ENCODE results near the gene FBXO4. TPM values are rescaled to one million over a fixed set of nuclear protein-coding genes. Genes with fewer than 3 reads are reported as not detected.

Gene FBXO4
- 1 to 10 TPM; 6.4 to 7.6 TPM for polyA plus RNA-seq

- Histone ChIP-seq H3K4me3 (ENCODE audit: low read depth in 1 of 2, low read length in 2 of 2) (peak within 1 kb of the TSS; percentile 73 to 86), H3K4me1 (ENCODE audit: control insufficient read depth in 2 of 2, insufficient read depth in 2 of 2, low read length in 1 of 2) (no peaks in the 10 kb centered on the region), H3K9me3 (ENCODE audit: control insufficient read depth in 2 of 2, insufficient read depth in 1 of 2, low read depth in 1 of 2, low read length in 1 of 2) (no peaks in the 10 kb centered on the region), H3K27ac (ENCODE audit: low read depth in 2 of 2, low read length in 1 of 2) (peak within 1 kb of the TSS; percentile 90 to 97), H3K27me3 (ENCODE audit: control insufficient read depth in 1 of 2, insufficient read depth in 2 of 2, low read length in 2 of 2) (no peaks in the 10 kb centered on the region), H3K36me3 (ENCODE audit: control insufficient read depth in 2 of 2, insufficient read depth in 2 of 2, low read length in 1 of 2) (peaks cover 0 to under 1% of the 10 kb centered on the region in 2 donors)
- WGBS, 2 donors, result 0% methylated on average over 45 to 60 of the region's 60 CpGs
These were observed at the start of gene FBXO4 for GRCh38 chr5:41924872-41925554. Gene FBXO4 (plus strand): TSS chr5:41925281. CDS start chr5:41925310, 29 bp downstream.

DNA sequence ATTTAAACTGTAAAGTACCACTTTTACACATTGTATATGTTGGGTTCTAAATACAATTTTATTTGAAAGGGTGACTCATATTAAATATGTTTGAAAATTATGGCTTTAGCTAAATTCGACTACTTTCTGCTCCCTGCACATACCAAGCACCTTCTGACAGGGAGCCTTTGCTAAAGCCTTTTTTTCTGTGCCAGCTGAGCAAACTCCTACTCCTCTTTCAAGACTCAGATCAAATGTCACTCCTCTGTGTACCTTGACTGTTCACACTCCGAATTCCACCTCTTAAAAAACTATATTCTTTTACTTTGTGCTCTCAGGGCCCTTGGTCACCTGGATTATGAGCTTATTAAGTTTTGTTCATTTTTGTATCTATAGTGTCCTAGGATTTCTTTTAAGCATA is 48.4 kb upstream of the FBXO4 start:
- Histone ChIP-seq H3K27ac (ENCODE audit: low read depth in 2 of 2, low read length in 1 of 2) (no peak overlapping the region), H3K36me3 (ENCODE audit: control insufficient read depth in 2 of 2, insufficient read depth in 2 of 2, low read length in 1 of 2) (no peaks in the 10 kb centered on the region), H3K4me3 (ENCODE audit: low read depth in 1 of 2, low read length in 2 of 2) (no peak overlapping the region), H3K9me3 (ENCODE audit: control insufficient read depth in 2 of 2, insufficient read depth in 1 of 2, low read depth in 1 of 2, low read length in 1 of 2) (no peaks in the 10 kb centered on the region), H3K27me3 (ENCODE audit: control insufficient read depth in 1 of 2, insufficient read depth in 2 of 2, low read length in 2 of 2) (no peaks in the 10 kb centered on the region), H3K4me1 (ENCODE audit: control insufficient read depth in 2 of 2, insufficient read depth in 2 of 2, low read length in 1 of 2) (no peaks in the 10 kb centered on the region)
- 56 to 76% methylated on average over 2 of the region's 2 CpGs for WGBS, 2 donors

- no peaks in the 10 kb centered on the region for H3K27me3 ChIP-seq (ENCODE audit: control insufficient read depth in 1 of 2, insufficient read depth in 2 of 2, low read length in 2 of 2)
- H3K4me3 ChIP-seq (ENCODE audit: low read depth in 1 of 2, low read length in 2 of 2), result no peak overlapping the region
- no peaks in the 10 kb centered on the region for H3K36me3 ChIP-seq (ENCODE audit: control insufficient read depth in 2 of 2, insufficient read depth in 2 of 2, low read length in 1 of 2)
- H3K27ac ChIP-seq (ENCODE audit: low read depth in 2 of 2, low read length in 1 of 2), result no peak overlapping the region
- WGBS, 2 donors, result 97 to 98% methylated on average over 1 of the region's 1 CpG
- no peaks in the 10 kb centered on the region for H3K9me3 ChIP-seq (ENCODE audit: control insufficient read depth in 2 of 2, insufficient read depth in 1 of 2, low read depth in 1 of 2, low read length in 1 of 2)
- no peaks in the 10 kb centered on the region for H3K4me1 ChIP-seq (ENCODE audit: control insufficient read depth in 2 of 2, insufficient read depth in 2 of 2, low read length in 1 of 2)
These were observed 47.7 kb upstream of the FBXO4 start for GRCh38 chr5:41877408-41877807.

GRCh38 chr5:41878173-41878572 is 46.9 kb upstream of the FBXO4 start:
- no peak overlapping the region for H3K27ac ChIP-seq (ENCODE audit: low read depth in 2 of 2, low read length in 1 of 2)
- 71 to 75% methylated on average over 2 of the region's 2 CpGs for WGBS, 2 donors
- H3K9me3 ChIP-seq (ENCODE audit: control insufficient read depth in 2 of 2, insufficient read depth in 1 of 2, low read depth in 1 of 2, low read length in 1 of 2), result no peaks in the 10 kb centered on the region
- H3K4me1 ChIP-seq (ENCODE audit: control insufficient read depth in 2 of 2, insufficient read depth in 2 of 2, low read length in 1 of 2), result no peaks in the 10 kb centered on the region
- H3K4me3 ChIP-seq (ENCODE audit: low read depth in 1 of 2, low read length in 2 of 2), result no peak overlapping the region
- H3K36me3 ChIP-seq (ENCODE audit: control insufficient read depth in 2 of 2, insufficient read depth in 2 of 2, low read length in 1 of 2), result no peaks in the 10 kb centered on the region
- no peaks in the 10 kb centered on the region for H3K27me3 ChIP-seq (ENCODE audit: control insufficient read depth in 1 of 2, insufficient read depth in 2 of 2, low read length in 2 of 2)

DNA sequence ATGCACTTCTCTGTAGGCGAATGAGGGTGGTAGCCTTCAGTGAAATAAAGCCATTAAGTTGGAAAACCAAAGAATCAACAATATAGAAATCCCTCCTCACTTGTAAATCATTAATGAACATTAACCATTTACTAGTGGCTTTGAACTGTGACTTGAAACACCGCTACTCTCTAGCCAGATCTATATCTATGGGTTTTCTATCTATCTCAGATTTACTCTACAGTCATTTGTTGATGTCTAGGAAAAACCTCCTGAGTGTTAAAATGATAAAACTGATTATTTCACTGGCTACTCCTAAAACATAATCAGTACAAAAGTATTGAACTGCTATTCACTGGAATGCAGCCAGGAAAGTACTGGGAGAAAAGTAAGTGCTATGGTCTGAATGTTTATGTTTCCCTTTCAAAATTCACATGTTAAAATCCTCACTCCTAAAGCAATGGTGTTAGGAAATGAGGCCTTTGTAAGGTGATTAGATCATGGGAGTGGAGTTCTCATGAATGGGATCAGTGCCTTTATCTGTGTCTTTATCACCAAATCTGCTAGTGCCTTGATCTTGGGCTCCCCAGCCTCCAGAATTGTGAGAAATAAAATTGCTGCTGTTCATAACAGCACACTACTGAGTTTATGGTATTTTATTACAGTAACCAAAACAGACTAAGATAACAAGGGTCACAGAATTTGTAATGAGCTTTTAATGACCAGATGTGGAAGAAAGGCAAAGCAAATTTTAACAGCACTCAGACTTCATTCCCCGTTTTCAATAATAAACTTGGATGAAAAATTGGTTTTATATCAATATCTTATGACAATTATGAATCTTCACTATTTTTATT is 46.2 kb upstream of the FBXO4 start:
- Histone ChIP-seq H3K9me3 (ENCODE audit: control insufficient read depth in 2 of 2, insufficient read depth in 1 of 2, low read depth in 1 of 2, low read length in 1 of 2) (no peaks in the 10 kb centered on the region), H3K4me1 (ENCODE audit: control insufficient read depth in 2 of 2, insufficient read depth in 2 of 2, low read length in 1 of 2) (no peaks in the 10 kb centered on the region)
- WGBS, 2 donors, result 68 to 79% methylated on average over 3 of the region's 3 CpGs

GRCh38 chr5:41882765-41883164 is 42.3 kb upstream of the FBXO4 start:
- Histone ChIP-seq H3K27me3 (ENCODE audit: control insufficient read depth in 1 of 2, insufficient read depth in 2 of 2, low read length in 2 of 2) (no peaks in the 10 kb centered on the region), H3K4me3 (ENCODE audit: low read depth in 1 of 2, low read length in 2 of 2) (no peak overlapping the region), H3K9me3 (ENCODE audit: control insufficient read depth in 2 of 2, insufficient read depth in 1 of 2, low read depth in 1 of 2, low read length in 1 of 2) (no peaks in the 10 kb centered on the region), H3K36me3 (ENCODE audit: control insufficient read depth in 2 of 2, insufficient read depth in 2 of 2, low read length in 1 of 2) (no peaks in the 10 kb centered on the region), H3K4me1 (ENCODE audit: control insufficient read depth in 2 of 2, insufficient read depth in 2 of 2, low read length in 1 of 2) (no peaks in the 10 kb centered on the region), H3K27ac (ENCODE audit: low read depth in 2 of 2, low read length in 1 of 2) (no peak overlapping the region)
- WGBS, 2 donors, result 60 to 61% methylated on average over 5 of the region's 5 CpGs

More for the DNA sequence above, 46.2 kb upstream of the FBXO4 start:
- Histone ChIP-seq H3K27me3 (ENCODE audit: control insufficient read depth in 1 of 2, insufficient read depth in 2 of 2, low read length in 2 of 2) (no peaks in the 10 kb centered on the region), H3K4me3 (ENCODE audit: low read depth in 1 of 2, low read length in 2 of 2) (no peak overlapping the region), H3K27ac (ENCODE audit: low read depth in 2 of 2, low read length in 1 of 2) (no peak overlapping the region), H3K36me3 (ENCODE audit: control insufficient read depth in 2 of 2, insufficient read depth in 2 of 2, low read length in 1 of 2) (no peaks in the 10 kb centered on the region)

GRCh38 chr5:41883243-41883642 is 41.8 kb upstream of the FBXO4 start:
- 80 to 84% methylated on average over 3 of the region's 3 CpGs for WGBS, 2 donors
- no peak overlapping the region for H3K4me3 ChIP-seq (ENCODE audit: low read depth in 1 of 2, low read length in 2 of 2)
- no peak overlapping the region for H3K27ac ChIP-seq (ENCODE audit: low read depth in 2 of 2, low read length in 1 of 2)
- H3K9me3 ChIP-seq (ENCODE audit: control insufficient read depth in 2 of 2, insufficient read depth in 1 of 2, low read depth in 1 of 2, low read length in 1 of 2), result no peaks in the 10 kb centered on the region
- no peaks in the 10 kb centered on the region for H3K4me1 ChIP-seq (ENCODE audit: control insufficient read depth in 2 of 2, insufficient read depth in 2 of 2, low read length in 1 of 2)
- no peaks in the 10 kb centered on the region for H3K27me3 ChIP-seq (ENCODE audit: control insufficient read depth in 1 of 2, insufficient read depth in 2 of 2, low read length in 2 of 2)
- H3K36me3 ChIP-seq (ENCODE audit: control insufficient read depth in 2 of 2, insufficient read depth in 2 of 2, low read length in 1 of 2), result no peaks in the 10 kb centered on the region

GRCh38 chr5:41883936-41884335 is 41.1 kb upstream of the FBXO4 start:
- H3K27me3 ChIP-seq (ENCODE audit: control insufficient read depth in 1 of 2, insufficient read depth in 2 of 2, low read length in 2 of 2), result no peaks in the 10 kb centered on the region
- WGBS, 2 donors, result 91 to 92% methylated on average over 2 of the region's 2 CpGs
- H3K4me3 ChIP-seq (ENCODE audit: low read depth in 1 of 2, low read length in 2 of 2), result no peak overlapping the region
- no peak overlapping the region for H3K27ac ChIP-seq (ENCODE audit: low read depth in 2 of 2, low read length in 1 of 2)
- H3K9me3 ChIP-seq (ENCODE audit: control insufficient read depth in 2 of 2, insufficient read depth in 1 of 2, low read depth in 1 of 2, low read length in 1 of 2), result no peaks in the 10 kb centered on the region
- no peaks in the 10 kb centered on the region for H3K36me3 ChIP-seq (ENCODE audit: control insufficient read depth in 2 of 2, insufficient read depth in 2 of 2, low read length in 1 of 2)
- no peaks in the 10 kb centered on the region for H3K4me1 ChIP-seq (ENCODE audit: control insufficient read depth in 2 of 2, insufficient read depth in 2 of 2, low read length in 1 of 2)

DNA sequence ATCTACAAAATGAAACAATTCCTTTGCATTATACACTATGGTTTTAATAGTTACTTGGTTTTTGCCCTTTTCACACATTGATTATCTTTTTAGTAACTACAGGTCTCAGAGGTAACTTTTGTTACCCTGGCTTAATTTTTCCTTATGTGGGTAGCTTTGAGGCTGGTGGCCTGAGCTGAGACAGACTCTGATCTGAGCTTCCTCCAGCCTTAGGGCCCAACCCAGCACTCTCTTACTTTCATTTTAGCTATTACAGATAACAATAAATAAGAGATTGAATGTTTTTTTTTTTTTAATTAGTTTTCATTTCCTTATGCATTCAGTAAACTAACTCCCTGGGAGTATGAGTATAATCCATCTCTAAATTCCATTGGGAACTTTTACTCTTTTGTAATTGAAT is 39.8 kb upstream of the FBXO4 start:
- H3K27ac ChIP-seq (ENCODE audit: low read depth in 2 of 2, low read length in 1 of 2), result no peak overlapping the region
- H3K4me3 ChIP-seq (ENCODE audit: low read depth in 1 of 2, low read length in 2 of 2), result no peak overlapping the region
- H3K9me3 ChIP-seq (ENCODE audit: control insufficient read depth in 2 of 2, insufficient read depth in 1 of 2, low read depth in 1 of 2, low read length in 1 of 2), result no peaks in the 10 kb centered on the region
- no peaks in the 10 kb centered on the region for H3K36me3 ChIP-seq (ENCODE audit: control insufficient read depth in 2 of 2, insufficient read depth in 2 of 2, low read length in 1 of 2)
- no peaks in the 10 kb centered on the region for H3K27me3 ChIP-seq (ENCODE audit: control insufficient read depth in 1 of 2, insufficient read depth in 2 of 2, low read length in 2 of 2)
- no peaks in the 10 kb centered on the region for H3K4me1 ChIP-seq (ENCODE audit: control insufficient read depth in 2 of 2, insufficient read depth in 2 of 2, low read length in 1 of 2)
